Keratinocyte (primary cell): ENCODE measurements around the gene TMEM9.

Source experiments
- CTCF ChIP-seq, 3 experiments: IDR thresholded peaks in 1 of 3; conservative IDR thresholded peaks in 1 of 3; optimal IDR thresholded peaks in 1 of 3; 2 replicates in 2 of 3; 3 replicates in 1 of 3; pipeline versions ENCODE3 to v1.5.1; 2011; ENCODE audit warnings: low read length in 3 of 3, mild to moderate bottlenecking in 3 of 3, moderate library complexity in 2 of 3, control low read depth in 1 of 3, inconsistent platforms in 1 of 3; ENCODE audit not compliant: insufficient read depth in 2 of 3; ENCODE audit errors: extremely low read depth in 1 of 3
- EZH2 ChIP-seq: IDR thresholded peaks from one replicate; pipeline ENCODE4 v1.6.1; 2012; ENCODE audit warnings: inconsistent platforms, mild to moderate bottlenecking, low read length, moderate library complexity

DNA sequence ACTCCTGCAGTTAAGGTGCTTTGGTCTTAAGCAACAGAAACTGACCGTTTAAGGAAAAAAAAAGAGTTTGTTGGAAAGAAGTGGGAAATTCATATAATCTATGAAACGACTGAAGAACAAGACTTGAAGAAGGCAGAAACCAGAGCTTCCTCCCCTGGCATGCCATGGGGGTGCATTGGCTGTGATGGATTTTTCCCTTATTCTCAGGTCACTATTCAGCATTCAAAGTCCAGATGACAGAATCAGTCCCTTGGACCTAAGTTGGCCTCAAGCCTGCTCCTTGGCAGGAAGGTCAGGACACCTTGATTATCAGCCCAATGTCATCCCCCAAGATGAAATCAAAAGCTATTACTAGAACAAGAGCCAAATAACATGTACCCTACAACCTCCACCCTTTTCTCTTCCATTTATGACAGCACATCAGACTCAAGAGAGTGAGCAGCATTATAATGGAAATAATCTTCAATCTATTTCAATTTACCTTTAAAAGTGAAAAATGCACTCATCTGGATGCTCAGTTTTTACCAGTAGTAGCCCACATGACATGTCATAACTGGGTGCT, 15.8 kb upstream of the TMEM9 start:
- TF ChIP-seq CTCF (optimal IDR thresholded peaks at IDR 0.05 in 1 of 3, IDR thresholded peaks at IDR 0.05 in 1 of 3, conservative IDR thresholded peaks at IDR 0.05 in 1 of 3; ENCODE audit: extremely low read depth in 1 of 3, insufficient read depth in 2 of 3, low read length in 3 of 3) (no peak), EZH2 (no peak)
